Measurements from ENCODE around the gene USP15.
A peak's percentile ranks its signal among the peaks of the same experiment; 100 is the strongest.

The USP15 gene

GRCh38 chr12:62258941-62259630 lies 1.1 kb upstream of the USP15 start:
- DNase-seq = no peak

- no peak for DNase-seq
These were observed 592 bp upstream of the USP15 start for GRCh38 chr12:62259631-62259992.

GRCh38 chr12:62260733-62261683 lies 804 bp downstream of the USP15 start:
- peak; percentile 37 for DNase-seq

- no peak for DNase-seq
These were observed 1.8 kb downstream of the USP15 start for GRCh38 chr12:62261876-62262517.

DNA sequence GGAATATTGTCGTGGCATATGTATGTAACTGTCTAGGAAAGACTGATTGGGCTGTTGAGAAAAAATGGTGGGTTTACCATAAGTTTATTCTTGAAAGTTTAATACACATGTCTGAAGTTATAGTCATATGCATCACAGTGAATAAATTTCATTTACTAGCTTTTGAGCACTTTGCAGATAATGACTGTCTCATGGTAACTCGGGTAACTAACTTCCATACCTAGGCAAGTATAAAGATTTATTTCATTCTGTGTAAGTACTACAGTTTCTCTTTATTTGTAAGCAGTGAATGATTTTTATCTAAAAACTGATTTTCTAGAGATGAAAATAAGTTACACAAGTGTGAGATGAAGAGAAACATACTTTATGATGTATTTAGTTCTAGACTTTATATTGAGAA lies 3.0 kb downstream of the USP15 start:
- DNase-seq = no peak

DNA sequence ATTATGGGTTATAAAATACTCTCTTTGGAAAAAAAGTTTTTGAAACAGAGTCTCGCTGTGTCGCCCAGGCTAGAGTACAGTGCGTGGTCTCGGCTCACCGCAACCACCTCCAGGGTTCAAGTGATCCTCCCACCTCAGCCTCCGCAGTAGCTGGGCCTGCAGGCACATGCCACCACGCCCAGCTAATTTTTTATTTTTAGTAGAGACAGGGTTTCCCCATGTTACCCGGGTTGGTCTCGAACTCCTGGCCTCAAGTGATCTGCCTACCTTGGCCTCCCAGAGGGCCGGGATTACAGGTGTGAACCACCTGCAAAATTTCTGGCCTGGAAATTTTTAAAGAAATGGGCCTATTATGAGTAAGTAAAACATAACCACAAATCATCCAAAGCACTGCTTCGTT lies 3.8 kb downstream of the USP15 start:
- DNase-seq = no peak

DNA sequence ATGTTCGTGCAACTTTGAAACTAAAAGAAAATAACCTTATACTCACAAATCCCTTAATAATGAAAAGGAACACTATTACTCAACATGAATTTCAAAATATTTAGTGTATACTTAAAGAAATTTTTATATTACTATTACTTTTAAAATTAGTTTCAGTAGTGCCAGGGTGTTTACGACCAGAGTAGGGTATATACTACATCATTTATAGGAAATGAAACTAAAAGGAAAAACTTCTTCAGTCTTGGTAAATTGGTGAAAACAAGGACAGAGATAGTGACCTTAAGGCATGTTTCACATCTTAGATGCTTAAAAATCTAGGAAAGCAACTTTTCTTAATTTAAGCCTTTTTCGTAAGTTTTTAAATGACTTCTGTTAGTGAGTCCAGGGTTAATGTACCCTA lies 4.5 kb downstream of the USP15 start:
- DNase-seq = no peak

- DNase-seq = no peak
These were observed 5.3 kb downstream of the USP15 start for GRCh38 chr12:62265511-62265910.

DNA sequence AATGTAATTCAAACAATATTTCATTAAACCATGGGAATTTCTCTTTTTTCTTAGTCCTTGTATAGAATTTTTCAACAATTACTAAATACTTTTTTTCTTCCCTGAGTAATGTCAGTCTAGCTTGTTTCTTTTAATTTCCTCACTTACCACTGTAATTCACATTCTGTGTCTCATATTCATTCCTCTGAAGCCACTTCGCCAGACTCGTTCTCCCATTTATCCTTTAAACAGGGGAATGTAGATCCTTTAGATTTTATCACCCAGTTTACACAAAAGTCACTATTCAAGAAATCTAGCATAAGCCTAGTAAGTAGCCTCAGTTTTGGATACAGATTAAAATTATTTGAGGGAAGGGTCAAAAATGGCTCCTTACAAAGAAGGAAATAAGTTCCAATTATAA lies 6.8 kb downstream of the USP15 start:
- DNase-seq = no peak

DNA sequence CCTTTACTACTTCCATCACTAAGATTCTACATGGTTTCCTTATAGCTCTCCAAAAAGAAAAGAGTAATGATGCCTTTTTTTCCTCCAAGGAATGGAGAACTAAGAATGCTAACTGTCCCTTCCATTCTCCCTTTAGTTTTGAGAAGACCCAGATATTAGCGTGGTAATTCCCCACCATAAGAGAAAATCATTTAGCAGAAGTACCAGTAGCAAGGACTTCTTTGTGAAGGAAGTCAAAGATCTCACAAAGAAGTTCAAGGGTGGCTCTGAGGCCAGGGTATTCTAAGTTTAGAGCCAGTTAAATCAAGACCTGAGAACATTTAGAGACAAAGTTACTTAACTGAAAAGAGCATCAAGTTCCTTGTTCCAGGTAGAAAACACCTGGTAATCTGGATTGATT lies 7.3 kb downstream of the USP15 start:
- DNase-seq = no peak

GRCh38 chr12:62268956-62269355 lies 8.8 kb downstream of the USP15 start:
- DNase-seq = no peak

- no peak for DNase-seq
These were observed 9.4 kb downstream of the USP15 start for GRCh38 chr12:62269464-62270228.

GRCh38 chr12:62270384-62270783 lies 10.2 kb downstream of the USP15 start:
- no peak for DNase-seq

GRCh38 chr12:62270872-62271271 lies 10.7 kb downstream of the USP15 start:
- no peak for DNase-seq

DNA sequence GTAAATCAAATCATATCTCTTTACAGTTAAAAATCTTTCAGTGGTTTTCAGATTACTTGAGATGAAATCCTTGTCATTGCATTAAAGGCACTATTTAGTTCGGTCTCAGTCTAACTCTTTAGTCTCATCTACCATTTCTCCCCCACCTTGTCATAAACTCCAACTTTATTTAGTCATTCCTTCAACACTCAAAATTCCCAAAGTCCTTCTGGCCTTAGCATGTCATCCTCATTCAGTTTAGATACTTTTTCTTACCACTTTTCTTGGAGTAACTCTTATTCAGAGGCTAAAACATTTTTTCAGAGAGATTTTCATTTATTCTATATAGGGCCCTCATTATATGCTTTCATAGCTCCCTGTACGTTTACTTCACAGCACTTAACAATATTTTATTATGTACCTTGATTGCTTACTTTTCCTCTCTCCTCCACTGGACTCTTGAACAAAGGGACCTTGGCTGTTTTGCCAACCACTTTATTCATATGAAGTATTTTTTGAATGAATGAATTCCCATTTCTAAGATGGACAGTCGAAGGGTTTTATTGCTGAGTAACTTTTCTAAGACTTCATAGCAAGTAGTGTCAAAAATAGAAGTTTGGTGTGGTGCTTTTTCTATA lies 12.8 kb downstream of the USP15 start:
- no peak for DNase-seq

GRCh38 chr12:62273724-62274380 lies 13.6 kb downstream of the USP15 start:
- DNase-seq = no peak

GRCh38 chr12:62278022-62278421 lies 17.8 kb downstream of the USP15 start:
- no peak for DNase-seq

DNA sequence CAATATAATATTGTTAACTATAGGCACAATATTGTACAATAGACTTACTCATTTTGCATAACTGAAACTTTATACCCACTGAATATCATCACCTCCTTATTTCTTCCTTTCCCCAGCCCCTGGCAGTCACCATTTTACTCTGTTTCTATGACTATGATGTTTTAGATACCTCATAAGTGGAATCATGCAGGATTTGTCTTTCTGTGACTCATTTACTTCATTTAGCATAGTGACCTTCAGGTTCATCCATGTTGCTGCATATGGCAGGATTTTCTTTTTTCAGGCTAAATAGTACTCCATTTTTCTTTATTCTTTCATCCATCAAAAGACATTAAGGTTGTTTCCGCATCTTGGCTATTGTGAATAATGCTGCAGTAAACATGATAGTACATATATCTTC lies 18.9 kb downstream of the USP15 start:
- no peak for DNase-seq

- no peak for DNase-seq
These were observed 19.8 kb downstream of the USP15 start for GRCh38 chr12:62279961-62280360.

- DNase-seq = no peak
These were observed 22.0 kb downstream of the USP15 start for GRCh38 chr12:62282057-62282774.

GRCh38 chr12:62284749-62285148 lies 24.5 kb downstream of the USP15 start:
- DNase-seq = no peak

Measured in NK-92 treated with Interleukin-12 subunit alpha and Interleukin-12 subunit beta, amount 100 ng/mL, for 24 hours (cell line).